C1 segment of cervical spinal cord (tissue), 14 donors: ENCODE data around the gene ADGRG6.
"Not testable (repeated sequence)": the region's sequence is repeated elsewhere in the genome, so short reads cannot be mapped to it uniquely, and the experiment has no call there.

Source experiments
- DNase-seq, 14 donors: peaks; one replicate each; lab custom pipeline; 2025; lab: John Stamatoyannopoulos, UW

Gene ADGRG6

GRCh38 chr6:142444881-142445301, 143.1 kb downstream of the ADGRG6 start:
- no peak for DNase-seq

GRCh38 chr6:142446168-142446567, 144.4 kb downstream of the ADGRG6 start:
- DNase-seq = no peak

GRCh38 chr6:142446576-142446975, 144.8 kb downstream of the ADGRG6 start:
- no peak for DNase-seq

- DNase-seq = no peak
These were observed 146.4 kb downstream of the ADGRG6 start for GRCh38 chr6:142448091-142448729.

GRCh38 chr6:142450856-142451255, 149.0 kb downstream of the ADGRG6 start:
- DNase-seq = not testable (repeated sequence)

GRCh38 chr6:142452993-142453392, 151.2 kb downstream of the ADGRG6 start:
- no peak for DNase-seq

GRCh38 chr6:142454196-142454595, 152.4 kb downstream of the ADGRG6 start:
- DNase-seq = not testable (repeated sequence)

GRCh38 chr6:142454848-142455247, 153.0 kb downstream of the ADGRG6 start:
- not testable (repeated sequence) for DNase-seq

GRCh38 chr6:142455957-142456589, 154.3 kb downstream of the ADGRG6 start:
- no peak for DNase-seq

GRCh38 chr6:142457638-142458406, 156.0 kb downstream of the ADGRG6 start:
- no peak for DNase-seq

- no peak for DNase-seq
These were observed 157.0 kb downstream of the ADGRG6 start for GRCh38 chr6:142458836-142459235.

- no peak for DNase-seq
These were observed 157.5 kb downstream of the ADGRG6 start for GRCh38 chr6:142459271-142459670.

GRCh38 chr6:142462260-142462659, 160.5 kb downstream of the ADGRG6 start:
- DNase-seq = no peak

GRCh38 chr6:142463988-142464387, 162.2 kb downstream of the ADGRG6 start:
- no peak for DNase-seq

GRCh38 chr6:142469220-142469619, 167.4 kb downstream of the ADGRG6 start:
- no peak for DNase-seq

GRCh38 chr6:142470421-142470820, 168.6 kb downstream of the ADGRG6 start:
- DNase-seq = no peak

GRCh38 chr6:142474531-142475289, 172.9 kb downstream of the ADGRG6 start:
- no peak for DNase-seq

- no peak for DNase-seq
These were observed 174.6 kb downstream of the ADGRG6 start for GRCh38 chr6:142476452-142476851.

GRCh38 chr6:142478117-142478516, 176.3 kb downstream of the ADGRG6 start:
- DNase-seq = no peak

- no peak for DNase-seq
These were observed 179.7 kb downstream of the ADGRG6 start for GRCh38 chr6:142481466-142481865.

- no peak for DNase-seq
These were observed 180.4 kb downstream of the ADGRG6 start for GRCh38 chr6:142482249-142482648.

- no peak for DNase-seq
These were observed 181.2 kb downstream of the ADGRG6 start for GRCh38 chr6:142482974-142483373.
